ENCODE data around the gene TP53I3. TPM values are rescaled to one million over a fixed set of nuclear protein-coding genes. Genes with fewer than 3 reads are reported as not detected.

The TP53I3 gene
- total and polyA plus RNA-seq, 2 donors (not counting 3 experiments of a cell fraction or from before 2014, with no cell fraction given) = 94.2 to 116 TPM

- BruUV-seq (replicated peaks) = no TSS peak
Measured at GRCh38 chr2:24121469-24121868, 36.8 kb upstream of the TP53I3 start.

More at GRCh38 chr2:24121469-24121868, 36.8 kb upstream of the TP53I3 start:
- ChIA-PET CTCF (interaction anchor here (5.0 kb wide), 1 partner anchor 37 kb away, joined by 43 read pairs; the partner anchor contains the start of gene TP53I3), POLR2A (no interaction called here)
- no peak for TF ChIP-seq FOS (IDR thresholded peaks at IDR 0.05; ENCODE audit: borderline replicate concordance, insufficient read depth, low read length)
- TF ChIP-seq POLR2A (IDR thresholded peaks at IDR 0.05; ENCODE audit: low read depth, low read length) = no peak
- TF ChIP-seq, protein P1, sequence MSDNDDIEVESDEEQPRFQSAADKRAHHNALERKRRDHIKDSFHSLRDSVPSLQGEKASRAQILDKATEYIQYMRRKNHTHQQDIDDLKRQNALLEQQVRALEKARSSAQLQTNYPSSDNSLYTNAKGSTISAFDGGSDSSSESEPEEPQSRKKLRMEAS (IDR thresholded peaks at IDR 0.05; ENCODE audit: insufficient read depth, insufficient read length) = no peak
- no peak for TF ChIP-seq CTCF (IDR thresholded peaks at IDR 0.05; ENCODE audit: extremely low read depth in 1 of 2, insufficient read depth in 1 of 2, low read depth in 1 of 2, low read length in 2 of 2)
- no peak for TF ChIP-seq JUN (IDR thresholded peaks at IDR 0.05; ENCODE audit: borderline replicate concordance, insufficient read depth, insufficient read length, low read depth)
- TF ChIP-seq EZH2 (IDR thresholded peaks at IDR 0.05; ENCODE audit: borderline replicate concordance, low read depth, low read length, severe bottlenecking) = no peak
- TF ChIP-seq POLR2AphosphoS5 (IDR thresholded peaks at IDR 0.05; ENCODE audit: insufficient read depth, low read depth, low read length) = no peak
- TF ChIP-seq GATA2 (IDR thresholded peaks at IDR 0.05; ENCODE audit: insufficient read depth, insufficient read length, low read depth, low read length) = no peak
- TF ChIP-seq MYC (IDR thresholded peaks at IDR 0.05; ENCODE audit: low read depth, low read length) = no peak
- H4K20me1 ChIP-seq (replicated peaks; ENCODE audit: control insufficient read depth, extremely low read depth, insufficient read depth, low read length) = no peaks in the 10 kb centered on the region
- no peak overlapping the region for H3K9ac ChIP-seq (replicated peaks; ENCODE audit: extremely low read depth, insufficient read depth, low read length)
- no peak for FAIRE-seq
- peaks cover 22% of the 10 kb centered on the region for H3K4me1 ChIP-seq (ENCODE audit: control insufficient read depth, extremely low read depth, insufficient read depth, low read length)
- dilution Hi-C loops (cut with MboI; ENCODE audit: extremely low pct_ligation_motif_present, low sequenced_read_pairs) (no loop called here), intact Hi-C loops (cut with micrococcal nuclease) (no loop called here)
- H2AFZ ChIP-seq (ENCODE audit: low read depth, low read length) = no peak overlapping the region
- H3K36me3 ChIP-seq (ENCODE audit: control insufficient read depth in 2 of 2, extremely low read depth in 1 of 2, insufficient read depth in 2 of 2, low read length in 2 of 2) = no peaks in the 10 kb centered on the region
- H3K4me3 ChIP-seq (replicated peaks in 1 of 3; ENCODE audit: insufficient read depth in 1 of 3, low read depth in 1 of 3, low read length in 3 of 3) = no peak overlapping the region
- H3K9me1 ChIP-seq (replicated peaks; ENCODE audit: control insufficient read depth, extremely low read depth, insufficient read depth, low read length) = no peaks in the 10 kb centered on the region
- no peak for DNase-seq (ENCODE audit: low read depth, low spot score)
- H3K79me2 ChIP-seq (ENCODE audit: control insufficient read depth, insufficient read depth, low read length) = peaks cover 2% of the 10 kb centered on the region
- H3K9me3 ChIP-seq (replicated peaks; ENCODE audit: control insufficient read depth, insufficient read depth, low read length) = no peaks in the 10 kb centered on the region
- H3K27ac ChIP-seq (ENCODE audit: insufficient read depth, low read depth, low read length) = no peak overlapping the region
- H3K27me3 ChIP-seq (ENCODE audit: control insufficient read depth in 2 of 2, insufficient read depth in 2 of 2, low read length in 2 of 2) = no peaks in the 10 kb centered on the region
- H3K4me2 ChIP-seq (ENCODE audit: insufficient read depth, low read length) = no peak overlapping the region
